ENCODE data around the gene REV3L. TPM values are rescaled to one million over a fixed set of nuclear protein-coding genes. Genes with fewer than 3 reads are reported as not detected.
"Not testable (repeated sequence)": the region's sequence is repeated elsewhere in the genome, so short reads cannot be mapped to it uniquely, and the experiment has no call there.

The REV3L gene
- total and polyA plus RNA-seq, 7 experiments from 2014 or later, result 8.6 to 31.8 (median 19.9) TPM

GRCh38 chr6:111329882-111330633, 153.0 kb downstream of the REV3L start:
- CTCF ChIA-PET, result no interaction called here
- Histone ChIP-seq H3K9me3 (ENCODE audit: control insufficient read depth in 2 of 3, low read length in 3 of 3) (no peaks in the 10 kb centered on the region), H3K4me3 (ENCODE audit: low read length) (no peak overlapping the region), H3K4me1 (ENCODE audit: control insufficient read depth in 2 of 2, insufficient read depth in 2 of 2, low read length in 2 of 2) (no peaks in the 10 kb centered on the region), H3K27ac (ENCODE audit: low read depth, low read length) (no peak overlapping the region), H3K27me3 (ENCODE audit: control insufficient read depth in 2 of 2, insufficient read depth in 2 of 2, low read length in 2 of 2) (no peaks in the 10 kb centered on the region), H3K36me3 (ENCODE audit: control insufficient read depth in 2 of 3, insufficient read depth in 3 of 3, low read length in 3 of 3) (peaks cover 0 to 34% (median 13%) of the 10 kb centered on the region in 3 experiments)
- no peaks in the 10 kb centered on the region for H3K4me1 Mint-ChIP-seq
- no peak overlapping the region for H3K27ac Mint-ChIP-seq
- no peaks in the 10 kb centered on the region for H3K9me3 Mint-ChIP-seq
- no peak overlapping the region for H3K4me3 Mint-ChIP-seq
- peaks cover 4 to 55% (median 37%) of the 10 kb centered on the region in 5 donors for H3K36me3 Mint-ChIP-seq
- POLR2A ChIA-PET, result no interaction called here
- DNase-seq (no peak), ATAC-seq (no peak)
- no peaks in the 10 kb centered on the region for H3K27me3 Mint-ChIP-seq
- intact Hi-C loops (cut with micrococcal nuclease), result no loop called here

- H3K4me1 ChIP-seq (ENCODE audit: control insufficient read depth in 2 of 2, insufficient read depth in 2 of 2, low read length in 2 of 2), result no peaks in the 10 kb centered on the region
- H3K9me3 ChIP-seq (ENCODE audit: control insufficient read depth in 2 of 3, low read length in 3 of 3), result no peaks in the 10 kb centered on the region
- ChIA-PET CTCF (interaction anchor here (0.6 to 0.7 kb wide), 2 partner anchors 269 to 1916 kb away, joined by 5 to 11 read pairs; no protein-coding TSS in a partner anchor), POLR2A (no interaction called here)
- DNase-seq, result no peak
- H3K27ac ChIP-seq (ENCODE audit: low read depth, low read length), result no peak overlapping the region
- Mint-ChIP-seq H3K9me3 (no peaks in the 10 kb centered on the region), H3K27me3 (no peaks in the 10 kb centered on the region), H3K36me3 (peaks cover 4 to 66% (median 41%) of the 10 kb centered on the region in 5 donors), H3K4me1 (no peaks in the 10 kb centered on the region), H3K27ac (no peak overlapping the region), H3K4me3 (no peak overlapping the region)
- intact Hi-C loops (cut with micrococcal nuclease), result no loop called here
- no peak overlapping the region for H3K4me3 ChIP-seq (ENCODE audit: low read length)
- H3K27me3 ChIP-seq (ENCODE audit: control insufficient read depth in 2 of 2, insufficient read depth in 2 of 2, low read length in 2 of 2), result no peaks in the 10 kb centered on the region
- peaks cover 0 to 43% (median 3%) of the 10 kb centered on the region in 3 experiments for H3K36me3 ChIP-seq (ENCODE audit: control insufficient read depth in 2 of 3, insufficient read depth in 3 of 3, low read length in 3 of 3)
- no peak for ATAC-seq
Observed at GRCh38 chr6:111326563-111326962, 156.5 kb downstream of the REV3L start.

GRCh38 chr6:111322145-111322544, 160.9 kb downstream of the REV3L start:
- POLR2A ChIA-PET, result no interaction called here
- H3K4me1 Mint-ChIP-seq, result no peaks in the 10 kb centered on the region

GRCh38 chr6:111307950-111308349, 175.1 kb downstream of the REV3L start:
- H3K9me3 Mint-ChIP-seq; H3K4me1 ChIP-seq (ENCODE audit: control insufficient read depth in 2 of 2, insufficient read depth in 2 of 2, low read length in 2 of 2); ATAC-seq; H3K27me3 Mint-ChIP-seq; H3K27ac ChIP-seq (ENCODE audit: low read depth, low read length); H3K4me3 Mint-ChIP-seq; intact Hi-C loops (cut with micrococcal nuclease); H3K27ac Mint-ChIP-seq; H3K27me3 ChIP-seq (ENCODE audit: control insufficient read depth in 2 of 2, insufficient read depth in 2 of 2, low read length in 2 of 2); H3K9me3 ChIP-seq (ENCODE audit: control insufficient read depth in 2 of 3, low read length in 3 of 3); CTCF ChIA-PET; POLR2A ChIA-PET; H3K4me1 Mint-ChIP-seq; DNase-seq; H3K4me3 ChIP-seq (ENCODE audit: low read length): not testable (repeated sequence)
- peaks cover 11 to 29% (median 16%) of the 10 kb centered on the region in 3 experiments for H3K36me3 ChIP-seq (ENCODE audit: control insufficient read depth in 2 of 3, insufficient read depth in 3 of 3, low read length in 3 of 3)
- peaks cover 6 to 67% (median 38%) of the 10 kb centered on the region in 5 donors for H3K36me3 Mint-ChIP-seq

More at GRCh38 chr6:111322145-111322544, 160.9 kb downstream of the REV3L start:
- Mint-ChIP-seq H3K36me3 (peaks cover 4 to 56% (median 26%) of the 10 kb centered on the region in 5 donors), H3K4me3 (no peak overlapping the region), H3K27me3 (no peaks in the 10 kb centered on the region), H3K9me3 (no peaks in the 10 kb centered on the region), H3K27ac (no peak overlapping the region)
- Histone ChIP-seq H3K4me3 (ENCODE audit: low read length) (no peak overlapping the region), H3K36me3 (ENCODE audit: control insufficient read depth in 2 of 3, insufficient read depth in 3 of 3, low read length in 3 of 3) (peaks cover 0 to 37% (median 6%) of the 10 kb centered on the region in 3 experiments), H3K4me1 (ENCODE audit: control insufficient read depth in 2 of 2, insufficient read depth in 2 of 2, low read length in 2 of 2) (no peaks in the 10 kb centered on the region), H3K27ac (ENCODE audit: low read depth, low read length) (no peak overlapping the region), H3K9me3 (ENCODE audit: control insufficient read depth in 2 of 3, low read length in 3 of 3) (no peaks in the 10 kb centered on the region), H3K27me3 (ENCODE audit: control insufficient read depth in 2 of 2, insufficient read depth in 2 of 2, low read length in 2 of 2) (no peaks in the 10 kb centered on the region)
- no peak for DNase-seq
- CTCF ChIA-PET, result no interaction called here
- intact Hi-C loops (cut with micrococcal nuclease), result no loop called here
- no peak for ATAC-seq

GRCh38 chr6:111307275-111307858, 175.7 kb downstream of the REV3L start:
- intact Hi-C loops (cut with micrococcal nuclease), result no loop called here

GRCh38 chr6:111306104-111306888, 176.7 kb downstream of the REV3L start:
- Histone ChIP-seq H3K27ac (ENCODE audit: low read depth, low read length) (no peak overlapping the region), H3K27me3 (ENCODE audit: control insufficient read depth in 2 of 2, insufficient read depth in 2 of 2, low read length in 2 of 2) (no peaks in the 10 kb centered on the region), H3K4me3 (ENCODE audit: low read length) (no peak overlapping the region), H3K9me3 (ENCODE audit: control insufficient read depth in 2 of 3, low read length in 3 of 3) (no peaks in the 10 kb centered on the region), H3K4me1 (ENCODE audit: control insufficient read depth in 2 of 2, insufficient read depth in 2 of 2, low read length in 2 of 2) (no peaks in the 10 kb centered on the region), H3K36me3 (ENCODE audit: control insufficient read depth in 2 of 3, insufficient read depth in 3 of 3, low read length in 3 of 3) (peaks cover 11 to 29% (median 13%) of the 10 kb centered on the region in 3 experiments)
- DNase-seq, result no peak
- intact Hi-C loops (cut with micrococcal nuclease), result no loop called here
- CTCF ChIA-PET, result no interaction called here
- Mint-ChIP-seq H3K27me3 (no peaks in the 10 kb centered on the region), H3K27ac (no peak overlapping the region), H3K36me3 (peaks cover 6 to 75% (median 49%) of the 10 kb centered on the region in 5 donors), H3K4me1 (peaks cover 0 to 10% (median 8%) of the 10 kb centered on the region in 7 donors), H3K9me3 (peaks cover 0 to 19% (median 5%) of the 10 kb centered on the region in 11 donors), H3K4me3 (no peak overlapping the region)
- ATAC-seq, result no peak
- POLR2A ChIA-PET, result no interaction called here

More at GRCh38 chr6:111307275-111307858, 175.7 kb downstream of the REV3L start:
- Histone ChIP-seq H3K9me3 (ENCODE audit: control insufficient read depth in 2 of 3, low read length in 3 of 3) (no peaks in the 10 kb centered on the region), H3K4me3 (ENCODE audit: low read length) (no peak overlapping the region), H3K4me1 (ENCODE audit: control insufficient read depth in 2 of 2, insufficient read depth in 2 of 2, low read length in 2 of 2) (no peaks in the 10 kb centered on the region), H3K36me3 (ENCODE audit: control insufficient read depth in 2 of 3, insufficient read depth in 3 of 3, low read length in 3 of 3) (peaks cover 11 to 29% (median 16%) of the 10 kb centered on the region in 3 experiments), H3K27me3 (ENCODE audit: control insufficient read depth in 2 of 2, insufficient read depth in 2 of 2, low read length in 2 of 2) (no peaks in the 10 kb centered on the region), H3K27ac (ENCODE audit: low read depth, low read length) (no peak overlapping the region)
- H3K36me3 Mint-ChIP-seq, result peaks cover 6 to 69% (median 38%) of the 10 kb centered on the region in 5 donors
- no peaks in the 10 kb centered on the region for H3K27me3 Mint-ChIP-seq
- ChIA-PET CTCF (no interaction called here), POLR2A (no interaction called here)
- H3K4me3 Mint-ChIP-seq, result no peak overlapping the region
- ATAC-seq (no peak), DNase-seq (no peak)
- no peak overlapping the region for H3K27ac Mint-ChIP-seq
- H3K9me3 Mint-ChIP-seq, result peaks cover 0 to 8% (median 0%) of the 10 kb centered on the region in 11 donors
- H3K4me1 Mint-ChIP-seq, result peaks cover 0 to 5% (median under 1%) of the 10 kb centered on the region in 7 donors
